DMS 273 treated with DMSO at 0.1 percent for 48 hours (cell line): Measurements from ENCODE around the gene ULK4.
A peak's percentile ranks its signal among the peaks of the same experiment; 100 is the strongest.

ENCODE experiments used
- DNase-seq: peaks from one replicate; lab custom pipeline; 2025; lab: John Stamatoyannopoulos, UW

The ULK4 gene

GRCh38 chr3:41362638-41363559 lies 599.0 kb downstream of the ULK4 start:
- peak; percentile 59 for DNase-seq

GRCh38 chr3:41357271-41357670 lies 604.6 kb downstream of the ULK4 start:
- DNase-seq: no peak

- DNase-seq: no peak
These were observed 605.1 kb downstream of the ULK4 start for GRCh38 chr3:41356775-41357174.

GRCh38 chr3:41352510-41352909 lies 609.4 kb downstream of the ULK4 start:
- DNase-seq: no peak

GRCh38 chr3:41350441-41350840 lies 611.5 kb downstream of the ULK4 start:
- no peak for DNase-seq

- DNase-seq: no peak
These were observed 613.5 kb downstream of the ULK4 start for GRCh38 chr3:41348401-41348800.

GRCh38 chr3:41346698-41347270 lies 615.1 kb downstream of the ULK4 start:
- DNase-seq: no peak

GRCh38 chr3:41345788-41346187 lies 616.1 kb downstream of the ULK4 start:
- DNase-seq: no peak

- DNase-seq: no peak
These were observed 622.1 kb downstream of the ULK4 start for GRCh38 chr3:41339758-41340157.

GRCh38 chr3:41338276-41338675 lies 623.6 kb downstream of the ULK4 start:
- no peak for DNase-seq

GRCh38 chr3:41334426-41334825 lies 627.5 kb downstream of the ULK4 start:
- DNase-seq: no peak

- no peak for DNase-seq
These were observed 630.9 kb downstream of the ULK4 start for GRCh38 chr3:41331041-41331440.

- no peak for DNase-seq
These were observed 631.4 kb downstream of the ULK4 start for GRCh38 chr3:41330465-41330864.

GRCh38 chr3:41329881-41330280 lies 632.0 kb downstream of the ULK4 start:
- no peak for DNase-seq

GRCh38 chr3:41328926-41329325 lies 633.0 kb downstream of the ULK4 start:
- no peak for DNase-seq

- no peak for DNase-seq
These were observed 634.2 kb downstream of the ULK4 start for GRCh38 chr3:41327718-41328117.

- DNase-seq: no peak
These were observed 637.8 kb downstream of the ULK4 start for GRCh38 chr3:41324156-41324475.

GRCh38 chr3:41323467-41324155 lies 638.3 kb downstream of the ULK4 start:
- DNase-seq: no peak

- no peak for DNase-seq
These were observed 640.3 kb downstream of the ULK4 start for GRCh38 chr3:41321642-41321980.

- DNase-seq: no peak
These were observed 640.8 kb downstream of the ULK4 start for GRCh38 chr3:41320953-41321641.

GRCh38 chr3:41318520-41318919 lies 643.4 kb downstream of the ULK4 start:
- DNase-seq: no peak

GRCh38 chr3:41317718-41318117 lies 644.2 kb downstream of the ULK4 start:
- DNase-seq: no peak

GRCh38 chr3:41317298-41317697 lies 644.6 kb downstream of the ULK4 start:
- DNase-seq: no peak
